GM10847 (cell line): ENCODE results near the gene C1orf116.

ENCODE experiments used
- POLR2A ChIP-seq: IDR thresholded peaks from 2 replicates; pipeline ENCODE4 v1.6.1; 2011; ENCODE audit not compliant: insufficient read length; ENCODE audit errors: extremely low read depth

The C1orf116 gene

DNA sequence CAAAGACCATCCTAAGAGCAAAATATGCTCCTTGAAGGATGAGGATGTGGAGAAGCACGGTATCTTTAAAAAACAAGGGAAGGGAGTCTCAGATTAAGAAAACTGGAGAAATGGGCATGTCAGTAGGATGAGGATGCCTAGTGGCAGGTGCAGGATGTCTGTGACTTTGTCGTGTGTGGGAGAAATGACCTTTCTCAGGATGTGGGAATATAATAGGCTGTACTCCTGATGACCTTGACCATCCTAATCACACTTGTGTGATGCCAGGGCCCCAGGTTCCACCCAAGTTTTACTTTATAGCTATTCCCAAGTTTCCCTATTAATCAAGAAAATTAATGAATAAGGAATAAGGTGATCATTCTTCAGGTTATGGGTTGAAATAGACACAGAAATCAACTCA is 12.9 kb downstream of the C1orf116 start:
- TF ChIP-seq POLR2A, result no peak

DNA sequence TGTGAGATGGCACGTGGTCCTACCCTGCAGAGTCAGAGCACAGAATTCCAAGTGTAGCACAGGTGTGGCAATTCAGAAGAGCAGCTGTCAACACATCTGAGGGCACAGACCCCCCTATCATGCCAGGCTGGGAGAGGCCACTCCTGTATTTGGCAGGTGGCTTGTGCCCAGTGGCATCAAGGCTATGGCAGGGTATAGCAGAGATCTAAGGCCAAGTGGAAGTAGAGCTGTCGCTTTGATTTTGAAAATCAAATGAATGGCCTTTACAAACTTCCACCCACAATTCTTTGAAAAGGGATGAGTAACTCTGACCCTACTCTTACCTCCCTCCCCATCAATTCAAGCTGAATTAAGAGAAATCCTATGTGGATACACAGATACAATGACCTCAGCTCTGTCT is 13.4 kb downstream of the C1orf116 start:
- no peak for TF ChIP-seq POLR2A

DNA sequence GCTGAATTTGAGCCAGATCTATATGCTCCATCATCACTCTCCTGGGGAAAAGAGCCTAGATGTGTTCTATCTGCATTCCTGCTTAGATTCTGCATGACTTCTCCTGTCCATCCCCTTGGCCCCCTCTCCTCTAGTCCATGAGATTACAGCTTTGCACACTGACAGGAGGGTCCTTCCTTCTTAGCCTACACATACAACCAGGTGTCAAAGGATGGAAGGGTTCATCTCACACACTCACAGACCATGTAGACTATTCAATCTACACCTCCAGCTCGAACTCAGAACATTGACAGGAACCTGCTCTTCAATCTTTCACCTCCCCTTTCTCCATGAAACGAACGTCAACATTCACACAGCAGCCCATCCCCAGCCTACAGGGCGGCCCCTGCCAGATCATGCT is 13.8 kb downstream of the C1orf116 start:
- no peak for TF ChIP-seq POLR2A

DNA sequence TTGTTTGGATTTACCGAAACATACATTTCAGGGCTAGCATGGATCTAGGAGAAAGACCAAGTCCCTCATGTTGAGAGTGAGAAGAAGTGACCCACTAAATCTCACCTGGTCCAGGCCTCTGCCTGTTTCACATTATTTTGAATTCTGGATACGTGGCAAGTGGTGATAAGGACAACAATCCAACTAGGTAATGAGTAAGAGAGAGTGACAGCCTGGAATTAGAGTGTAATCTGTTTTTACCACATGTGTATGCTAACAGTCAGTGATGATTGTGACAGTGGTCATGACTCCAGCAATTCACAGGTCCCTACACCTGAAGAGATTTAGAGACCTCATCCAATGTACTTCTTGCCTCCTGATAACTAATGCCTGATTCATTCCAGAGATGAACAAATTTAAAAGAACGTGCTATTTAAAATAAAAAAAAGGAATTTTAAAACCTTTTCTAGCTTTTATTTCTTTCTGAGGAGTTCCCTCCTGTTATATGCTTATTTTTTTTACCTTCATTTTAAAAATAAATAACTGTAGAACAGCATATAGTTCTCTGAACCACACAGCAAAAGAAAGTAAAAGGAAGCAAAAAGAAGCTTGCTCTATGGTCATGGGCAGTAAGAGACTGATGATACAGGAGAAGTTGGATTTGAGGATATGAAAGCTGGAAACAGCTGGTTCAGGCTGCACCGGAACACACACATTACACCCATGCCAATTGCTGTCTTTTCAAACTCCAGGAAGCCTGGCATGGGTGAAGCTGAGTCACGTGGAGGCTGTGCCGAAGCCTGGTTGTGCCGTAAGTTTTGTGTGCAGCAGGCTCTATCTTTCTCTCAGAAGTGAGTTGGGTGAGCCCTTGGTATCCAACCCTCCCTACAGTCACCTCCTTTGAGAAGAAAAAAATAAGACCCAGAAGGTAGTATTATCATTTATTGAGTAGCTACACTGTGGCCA is 14.7 kb downstream of the C1orf116 start:
- TF ChIP-seq POLR2A, result no peak

DNA sequence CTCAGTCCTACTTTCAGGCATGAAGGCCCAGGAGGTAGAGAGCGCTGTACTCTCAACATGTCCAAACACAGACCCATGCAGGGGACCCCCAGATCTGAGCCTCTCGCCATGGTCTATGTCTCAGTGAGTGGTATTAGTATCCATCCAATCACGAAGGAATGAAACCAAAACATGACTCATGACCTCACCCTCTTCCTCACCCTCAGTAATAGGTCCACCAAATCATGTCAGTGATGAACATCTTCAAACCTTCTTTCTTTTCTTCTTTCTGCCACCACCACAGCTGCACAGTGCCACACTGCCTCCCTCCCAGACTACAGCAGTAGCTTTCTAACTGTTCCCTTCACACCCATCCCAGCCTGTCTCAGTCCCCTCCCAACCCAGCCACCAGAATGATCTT is 16.8 kb downstream of the C1orf116 start:
- no peak for TF ChIP-seq POLR2A

DNA sequence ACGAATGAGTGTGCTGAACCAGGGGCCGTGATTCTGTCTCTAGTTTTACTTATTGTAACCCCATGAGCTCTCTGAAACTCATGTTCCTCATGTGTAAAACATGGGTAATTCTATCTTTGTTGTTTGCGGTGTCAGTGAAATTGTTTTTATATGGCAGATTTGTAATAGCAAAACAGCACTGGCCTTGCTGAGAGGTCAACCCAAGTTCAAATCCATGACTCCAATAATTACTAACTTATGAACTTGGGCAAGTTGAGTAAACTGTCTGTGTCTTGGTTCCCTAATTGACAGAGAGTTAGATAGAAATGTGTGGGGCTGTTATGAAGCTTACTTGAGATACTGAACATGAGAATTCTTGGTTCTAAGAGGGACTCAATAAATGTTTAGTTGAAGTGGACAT is 17.8 kb downstream of the C1orf116 start:
- TF ChIP-seq POLR2A, result no peak

DNA sequence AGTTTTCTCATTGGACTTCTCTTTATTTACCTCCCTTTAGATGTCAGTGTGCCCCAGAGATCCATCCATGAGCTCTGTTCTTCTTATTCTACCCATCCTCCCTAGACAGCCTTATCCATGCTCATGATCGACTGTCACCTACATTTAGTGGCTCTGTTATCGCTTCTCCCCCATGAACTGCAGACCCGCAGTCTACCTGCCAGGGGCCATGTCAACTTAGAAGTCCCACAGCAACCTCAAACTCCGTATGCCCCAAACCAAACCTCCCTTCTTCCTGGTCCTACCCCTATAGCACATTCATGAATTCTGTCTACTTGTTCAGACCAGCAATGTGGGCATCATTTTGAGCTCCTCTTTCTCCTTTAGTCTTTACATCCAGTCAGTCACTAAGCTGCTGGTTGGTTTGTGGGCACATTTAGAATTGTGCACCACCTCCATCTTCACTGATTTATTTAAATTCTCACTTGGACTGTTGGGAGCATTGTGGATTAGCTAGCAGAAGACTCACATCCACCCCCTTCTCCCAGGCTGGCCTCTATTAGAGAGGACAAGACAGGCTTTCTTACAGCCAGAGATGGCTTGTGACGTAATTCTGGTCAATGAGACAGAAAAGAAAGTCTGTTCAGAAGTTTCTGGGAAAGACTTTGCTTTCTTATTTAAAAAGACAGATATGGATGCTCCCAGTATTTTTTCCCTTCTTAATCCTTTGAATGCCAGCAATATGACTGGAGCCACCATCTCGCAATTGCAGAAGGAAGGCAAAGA is 19.1 kb downstream of the C1orf116 start:
- TF ChIP-seq POLR2A, result no peak

DNA sequence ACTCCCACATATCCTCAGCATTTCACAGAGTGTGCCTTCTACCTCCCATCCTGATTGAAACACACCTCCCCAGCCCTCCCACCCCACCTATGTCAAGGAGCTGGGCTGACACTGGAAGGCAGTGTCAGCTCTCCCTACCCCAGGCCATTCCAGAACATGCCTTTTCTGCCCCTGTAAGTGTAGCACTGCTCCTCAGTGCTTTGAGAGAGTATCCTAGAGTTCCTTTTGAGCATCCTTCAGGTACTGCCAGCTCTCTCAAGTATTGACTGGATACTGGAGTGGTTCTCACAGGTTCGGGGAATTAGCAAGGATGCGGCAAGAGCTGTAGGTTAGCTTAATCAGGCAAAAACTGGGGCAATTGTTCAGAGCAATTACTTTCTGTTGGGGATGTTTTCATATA is 21.8 kb downstream of the C1orf116 start:
- TF ChIP-seq POLR2A, result no peak

DNA sequence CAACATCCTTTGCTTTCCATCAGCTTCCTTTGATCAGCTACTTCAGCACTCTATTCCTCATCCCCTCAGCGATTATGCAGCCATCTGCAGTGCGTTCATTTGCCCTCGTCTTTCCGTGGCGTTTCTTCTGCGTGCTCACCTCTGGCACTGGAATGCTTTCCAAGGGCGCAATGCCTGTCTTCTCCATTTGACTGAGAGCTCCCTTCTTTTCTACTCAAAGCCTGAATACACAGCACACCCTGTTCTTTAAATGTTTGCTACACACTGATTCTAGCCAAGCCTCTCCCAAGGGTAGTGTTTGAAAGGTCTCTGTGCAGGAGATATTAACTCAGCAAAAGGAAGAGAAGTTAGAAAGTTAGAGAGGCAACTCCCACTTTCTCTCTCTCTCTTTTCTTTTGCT is 22.6 kb downstream of the C1orf116 start:
- no peak for TF ChIP-seq POLR2A

DNA sequence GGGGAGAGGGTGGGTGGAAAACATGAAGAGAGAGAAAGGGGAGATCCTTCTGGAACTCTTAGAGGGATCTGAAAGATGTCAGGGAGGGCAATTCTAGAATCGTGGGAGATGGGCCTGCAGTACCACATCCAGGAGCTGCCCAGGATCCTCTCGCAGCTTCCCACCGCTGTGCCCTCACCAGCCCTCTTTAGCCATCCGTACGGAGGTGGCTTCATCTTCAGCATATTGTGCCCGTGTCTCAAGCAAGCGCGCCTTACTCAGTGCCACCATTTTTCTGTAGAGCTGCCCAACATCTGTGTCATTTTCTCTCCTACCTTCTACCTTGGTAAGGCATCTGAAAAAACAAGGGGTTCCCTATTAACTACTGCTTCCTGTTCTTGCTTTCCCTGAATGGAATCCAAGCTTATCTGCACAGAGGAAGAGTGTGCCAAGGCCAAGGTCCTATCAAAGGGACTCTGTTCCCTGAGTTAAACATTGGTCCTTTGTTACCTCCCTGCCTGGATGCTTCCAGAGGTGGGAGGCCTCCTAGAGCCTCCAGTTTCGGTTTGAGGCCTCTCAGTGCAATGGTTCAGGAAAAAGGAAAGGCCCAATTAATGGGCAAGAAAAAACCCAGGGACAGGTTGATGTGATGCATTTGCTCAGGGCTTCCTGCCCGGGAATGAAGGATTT is 23.2 kb downstream of the C1orf116 start:
- TF ChIP-seq POLR2A, result no peak

DNA sequence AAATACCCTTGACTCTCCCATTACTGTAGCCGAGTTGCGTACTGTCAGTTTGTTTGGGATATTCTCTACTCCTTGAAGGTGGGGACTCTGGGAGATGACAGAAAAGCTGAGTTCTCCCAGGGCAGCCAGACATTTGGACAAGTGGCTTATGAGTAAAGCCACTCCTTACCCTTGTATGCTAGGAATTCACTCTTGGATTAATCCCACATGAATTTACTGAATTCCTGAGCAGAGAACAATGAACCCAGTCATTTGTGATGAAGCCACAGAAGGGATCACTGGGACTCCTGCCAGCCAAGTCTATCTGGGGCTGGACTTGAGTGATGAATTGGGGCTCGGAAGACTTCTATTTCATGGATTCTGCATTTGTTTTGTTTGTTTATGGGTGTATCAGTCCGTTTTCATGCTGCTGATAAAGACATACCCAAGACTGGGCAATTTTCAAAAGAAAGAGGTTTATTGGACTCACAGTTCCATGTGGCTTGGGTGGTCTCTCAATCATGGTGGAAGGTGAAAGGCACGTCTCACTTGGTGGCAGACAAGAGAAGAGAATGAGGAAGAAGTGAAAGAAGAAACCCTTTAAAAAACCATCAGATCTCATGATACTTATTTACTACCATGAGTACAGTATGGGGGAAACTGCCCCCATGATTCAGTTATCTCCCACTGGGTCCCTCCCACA is 25.1 kb downstream of the C1orf116 start:
- TF ChIP-seq POLR2A, result no peak

DNA sequence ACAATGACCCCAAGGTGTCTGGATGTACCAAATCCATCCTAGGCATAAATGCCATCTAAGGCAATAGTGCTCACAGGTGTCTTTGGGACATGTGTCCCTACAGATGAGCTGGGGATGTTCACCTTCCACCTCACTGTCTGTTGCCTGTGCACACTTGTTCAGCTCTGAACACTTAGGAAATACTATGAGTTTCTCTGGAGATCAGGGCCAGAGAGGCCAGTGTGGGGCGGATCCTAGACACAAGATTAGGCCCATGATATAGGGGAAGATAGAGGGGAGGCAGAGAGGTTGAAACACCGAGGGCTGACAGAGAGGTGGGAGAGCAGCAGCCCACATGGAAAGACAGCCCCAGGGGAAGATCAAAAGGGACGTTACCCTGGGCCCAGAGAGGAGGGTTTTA is 25.6 kb downstream of the C1orf116 start:
- no peak for TF ChIP-seq POLR2A

DNA sequence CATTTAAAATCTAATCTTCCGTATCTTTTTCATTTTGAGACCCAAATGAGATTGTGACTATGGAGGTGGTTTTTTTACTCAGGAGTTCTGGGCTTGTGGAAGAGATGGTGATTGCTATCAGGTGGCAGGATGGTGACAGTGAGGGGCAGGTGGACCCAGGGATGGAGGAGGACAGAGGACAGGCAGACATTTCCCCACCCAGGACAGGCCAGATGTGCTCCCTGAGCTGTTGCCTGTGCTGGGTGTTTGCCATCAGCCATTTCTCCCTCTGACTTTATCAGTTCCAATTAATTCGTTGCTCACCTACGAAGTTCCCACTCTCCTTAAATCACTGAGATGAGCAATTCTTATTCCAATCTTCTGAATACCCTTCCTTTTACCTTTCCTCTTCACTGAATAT is 26.5 kb downstream of the C1orf116 start:
- TF ChIP-seq POLR2A, result no peak

DNA sequence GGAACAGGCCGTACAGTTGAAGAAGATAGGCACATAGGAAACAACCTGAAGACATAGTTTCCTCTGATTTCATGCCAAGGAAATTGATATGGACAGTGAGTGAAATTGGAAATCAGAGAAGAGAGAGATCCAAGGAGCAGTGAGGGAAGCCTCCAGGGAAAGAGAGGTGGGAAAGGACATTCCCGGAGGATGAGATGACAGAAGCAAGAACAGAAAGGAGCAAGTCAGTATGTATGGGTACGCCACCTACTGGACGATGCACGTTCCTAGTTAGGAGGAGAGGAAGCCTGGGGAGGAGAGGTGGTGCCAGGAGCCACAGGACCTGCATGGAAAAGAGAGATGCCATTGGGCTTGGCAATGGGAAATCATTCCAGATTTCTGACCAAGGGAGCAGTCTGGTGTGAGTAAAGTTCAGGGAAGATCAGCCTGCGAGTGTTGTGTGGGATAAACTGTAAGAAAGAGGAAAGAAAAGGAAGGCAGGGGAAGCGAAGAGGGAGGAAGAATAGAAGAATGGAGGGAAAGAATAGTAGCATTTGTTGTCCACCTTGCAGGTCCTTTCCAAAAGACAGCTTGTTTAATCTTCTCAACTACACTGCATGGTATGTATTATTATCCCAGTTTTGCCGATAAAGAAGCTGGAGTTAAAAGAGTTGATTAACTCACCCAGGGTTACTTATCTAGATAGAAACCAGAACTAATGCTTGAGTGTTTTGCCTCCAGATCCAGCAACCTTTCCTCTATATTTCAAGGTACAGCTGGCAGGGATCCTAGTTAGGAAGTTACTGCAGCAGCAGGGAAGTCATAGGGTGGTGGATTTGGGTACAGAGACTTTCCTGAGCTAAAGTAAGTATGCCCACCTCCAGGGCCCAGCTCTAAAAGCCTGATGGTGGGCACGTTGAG is 27.4 kb downstream of the C1orf116 start:
- no peak for TF ChIP-seq POLR2A
